Neural cell (in vitro differentiated cells): ENCODE data around the gene IRS2. TPM values are rescaled to one million over a fixed set of nuclear protein-coding genes. Genes with fewer than 3 reads are reported as not detected.
A peak's percentile ranks its signal among the peaks of the same experiment; 100 is the strongest.

Experiments
- H2AFZ ChIP-seq: fragments of 200-600, 300-800 bp; sonication (generic), shearing (Covaris generic); 2 replicates; pipeline ENCODE4 v1.6.0; 2014; ENCODE audit warnings: low read depth, mild to moderate bottlenecking, antibody characterized with exemption, low read length, moderate library complexity
- H3F3A ChIP-seq: fragments of 200-600 bp; shearing (Covaris generic); 2 replicates; pipeline ENCODE4 v1.6.1; 2016; ENCODE audit warnings: mild to moderate bottlenecking, moderate library complexity, mixed read lengths, antibody characterized with exemption, low read length; ENCODE audit not compliant: insufficient read depth, poor library complexity, severe bottlenecking
- H3K27ac ChIP-seq: fragments of 200-600, 300-800 bp; sonication (generic), shearing (Covaris generic); 2 replicates; pipeline ENCODE4 v1.5.1; 2014; ENCODE audit warnings: mild to moderate bottlenecking, low read length, moderate library complexity
- H3K27me3 ChIP-seq: fragments of 300-800, 200-600 bp; sonication (generic), shearing (Covaris generic); 2 replicates; pipeline ENCODE4 v1.6.0; 2014; ENCODE audit warnings: mild to moderate bottlenecking, low read depth, low read length, moderate library complexity; ENCODE audit not compliant: insufficient read depth
- H3K36me3 ChIP-seq: fragments of 300-800, 200-600 bp; sonication (generic), shearing (Covaris generic); 2 replicates; pipeline ENCODE4 v1.5.1; 2014; ENCODE audit warnings: mild to moderate bottlenecking, antibody characterized with exemption, low read length, moderate library complexity; ENCODE audit not compliant: insufficient read depth
- H3K4me2 ChIP-seq: fragments of 300-800, 200-600 bp; sonication (generic), shearing (Covaris generic); 2 replicates; pipeline ENCODE4 v1.6.0; 2014; ENCODE audit warnings: mild to moderate bottlenecking, low read length
- H3K4me3 ChIP-seq: fragments of 300-800, 200-600 bp; sonication (generic), shearing (Covaris generic); 2 replicates; pipeline ENCODE4 v1.5.1; 2014; ENCODE audit warnings: mild to moderate bottlenecking, low read length, moderate library complexity
- H3K79me2 ChIP-seq: fragments of 200-600 bp; shearing (Covaris generic); replicated peaks from 2 replicates; pipeline ENCODE4 v1.6.0; 2014; ENCODE audit warnings: mild to moderate bottlenecking, low read length, moderate library complexity; ENCODE audit not compliant: insufficient read depth
- H3K9ac ChIP-seq: fragments of 300-800, 200-600 bp; sonication (generic), shearing (Covaris generic); 2 replicates; pipeline ENCODE4 v1.6.1; 2016; ENCODE audit warnings: mild to moderate bottlenecking, low read length, mixed read lengths
- H3K9me2 ChIP-seq: fragments of 200-600 bp; shearing (Covaris generic); 2 replicates; pipeline ENCODE4 v1.6.1; 2016; ENCODE audit warnings: mild to moderate bottlenecking, low read length, mixed read lengths; ENCODE audit not compliant: insufficient read depth
- H3K9me3 ChIP-seq: fragments of 200-600, 300-800 bp; sonication (generic), shearing (Covaris generic); 2 replicates; pipeline ENCODE4 v1.6.1; 2016; ENCODE audit warnings: mild to moderate bottlenecking, mixed run types, low read length, moderate library complexity, mixed read lengths
- H4K20me1 ChIP-seq: fragments of 200-600 bp; shearing (Covaris generic); 2 replicates; pipeline ENCODE4 v1.6.1; 2016; ENCODE audit warnings: mild to moderate bottlenecking, mixed run types; ENCODE audit not compliant: insufficient read depth
- CTCF ChIP-seq: fragments of 450-650 bp; IDR thresholded peaks from 2 replicates; pipeline ENCODE4 v1.5.1; 2014; ENCODE audit warnings: antibody characterized with exemption, mild to moderate bottlenecking, moderate library complexity; ENCODE audit not compliant: poor library complexity, severe bottlenecking
- EP300 ChIP-seq: fragments of 450-650 bp; conservative IDR thresholded peaks from 2 replicates; pipeline ENCODE4 v1.6.1; 2014; ENCODE audit warnings: antibody characterized with exemption, mild to moderate bottlenecking, moderate library complexity; ENCODE audit not compliant: poor library complexity, severe bottlenecking
- EZH2 ChIP-seq: fragments of 200-600, 300-800 bp; shearing (Covaris generic), sonication (generic); IDR thresholded peaks from 2 replicates; pipeline ENCODE4 v1.6.1; 2014; ENCODE audit warnings: antibody characterized with exemption, low read length, borderline replicate concordance, mild to moderate bottlenecking; ENCODE audit not compliant: insufficient read depth, poor library complexity, severe bottlenecking
- MXI1 ChIP-seq: fragments of 450-650 bp; conservative IDR thresholded peaks from 2 replicates; pipeline ENCODE4 v1.6.1; 2014; ENCODE audit warnings: antibody characterized with exemption, mild to moderate bottlenecking; ENCODE audit not compliant: poor library complexity, severe bottlenecking
- POLR2AphosphoS5 ChIP-seq: IDR thresholded peaks from 2 replicates; pipeline ENCODE4 v1.6.1; 2012
- RAD21 ChIP-seq: fragments of 450-650 bp; conservative IDR thresholded peaks from 2 replicates; pipeline ENCODE4 v1.6.1; 2014; ENCODE audit warnings: antibody characterized with exemption, mild to moderate bottlenecking, moderate library complexity
- REST ChIP-seq: IDR thresholded peaks from 2 replicates; pipeline ENCODE4 v1.6.1; 2012; ENCODE audit warnings: borderline replicate concordance
- SMC3 ChIP-seq: fragments of 450-650 bp; conservative IDR thresholded peaks from 2 replicates; pipeline ENCODE4 v1.6.1; 2014; ENCODE audit warnings: antibody characterized with exemption, mild to moderate bottlenecking, moderate library complexity; ENCODE audit not compliant: poor library complexity
- TAF1 ChIP-seq: IDR thresholded peaks from 2 replicates; pipeline ENCODE4 v1.6.1; 2012; ENCODE audit warnings: low read depth
- polyA plus RNA-seq: library from polyadenylated mRNA; depleted of rRNA; stranded (reverse); fragments of >200 nt; gene quantifications from 2 replicates; pipeline ENCODE4 v1.2.3, GENCODE V29; 2014

The IRS2 gene
- polyA plus RNA-seq, 1 donor from 2014 or later: 7.1 TPM

- H3K4me2 ChIP-seq: no peak overlapping the region
- no peaks in the 10 kb centered on the region for H3K9me2 ChIP-seq
- no peaks in the 10 kb centered on the region for H4K20me1 ChIP-seq
- H3F3A ChIP-seq: peaks cover 3% of the 10 kb centered on the region
- H3K9ac ChIP-seq: no peak overlapping the region
- H3K27ac ChIP-seq: no peak overlapping the region
- H2AFZ ChIP-seq: no peak overlapping the region
- TF ChIP-seq CTCF (no peak), POLR2AphosphoS5 (no peak), EZH2 (no peak), MXI1 (no peak), REST (no peak), RAD21 (no peak), SMC3 (no peak), EP300 (no peak), TAF1 (no peak)
- no peaks in the 10 kb centered on the region for H3K79me2 ChIP-seq
- H3K36me3 ChIP-seq: peaks cover under 1% of the 10 kb centered on the region
- H3K4me3 ChIP-seq: peak overlapping the region; percentile 83
- H3K27me3 ChIP-seq: no peaks in the 10 kb centered on the region
- H3K9me3 ChIP-seq: no peaks in the 10 kb centered on the region
Observed at GRCh38 chr13:109789262-109789661, 2.9 kb upstream of the IRS2 start.

- H3K4me3 ChIP-seq: peak overlapping the region; percentile 83
- peaks cover 3% of the 10 kb centered on the region for H3K36me3 ChIP-seq
- H2AFZ ChIP-seq: no peak overlapping the region
- no peaks in the 10 kb centered on the region for H3K79me2 ChIP-seq
- H3K9me2 ChIP-seq: no peaks in the 10 kb centered on the region
- H4K20me1 ChIP-seq: no peaks in the 10 kb centered on the region
- H3K4me2 ChIP-seq: no peak overlapping the region
- H3K27me3 ChIP-seq: no peaks in the 10 kb centered on the region
- H3F3A ChIP-seq: peaks cover 3% of the 10 kb centered on the region
- H3K27ac ChIP-seq: no peak overlapping the region
- H3K9me3 ChIP-seq: no peaks in the 10 kb centered on the region
- TF ChIP-seq SMC3 (no peak), EP300 (no peak), CTCF (no peak), EZH2 (no peak), TAF1 (no peak), POLR2AphosphoS5 (no peak), MXI1 (no peak), REST (no peak), RAD21 (no peak)
- no peak overlapping the region for H3K9ac ChIP-seq
Observed at GRCh38 chr13:109788372-109789111, 2.2 kb upstream of the IRS2 start.
